HG02884 (cell line): ENCODE results near the gene LIPJ.

Experiments
- ATAC-seq: cut with Tn5 transposase; IDR thresholded peaks from one replicate; pipeline ENCODE4 v1.9.1; 2021; ENCODE audit warnings: mild to moderate bottlenecking, moderate library complexity; ENCODE audit not compliant: unreplicated experiment

Gene LIPJ

GRCh38 chr10:88594482-88594881 lies 7.9 kb downstream of the LIPJ start:
- no peak for ATAC-seq

DNA sequence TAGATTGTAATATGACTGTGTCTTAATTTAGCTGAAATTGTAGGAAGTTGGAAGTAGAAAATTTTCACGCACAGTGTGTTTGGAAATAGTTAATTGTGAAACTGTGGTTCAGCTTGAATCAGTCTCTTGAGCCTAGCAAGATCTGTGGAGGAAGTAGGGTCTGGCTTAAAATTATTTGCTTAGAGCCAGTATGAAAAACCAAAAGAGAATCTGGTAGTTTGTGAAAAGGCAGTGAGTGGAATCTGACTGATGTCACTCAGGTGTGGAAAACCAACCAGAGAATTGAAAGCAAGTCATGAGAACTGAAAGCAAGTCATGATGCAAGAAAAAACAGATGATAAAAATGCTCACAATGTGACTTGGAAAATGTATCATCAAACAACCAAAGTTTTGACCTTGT lies 11.5 kb downstream of the LIPJ start:
- peak; percentile 74 for ATAC-seq

DNA sequence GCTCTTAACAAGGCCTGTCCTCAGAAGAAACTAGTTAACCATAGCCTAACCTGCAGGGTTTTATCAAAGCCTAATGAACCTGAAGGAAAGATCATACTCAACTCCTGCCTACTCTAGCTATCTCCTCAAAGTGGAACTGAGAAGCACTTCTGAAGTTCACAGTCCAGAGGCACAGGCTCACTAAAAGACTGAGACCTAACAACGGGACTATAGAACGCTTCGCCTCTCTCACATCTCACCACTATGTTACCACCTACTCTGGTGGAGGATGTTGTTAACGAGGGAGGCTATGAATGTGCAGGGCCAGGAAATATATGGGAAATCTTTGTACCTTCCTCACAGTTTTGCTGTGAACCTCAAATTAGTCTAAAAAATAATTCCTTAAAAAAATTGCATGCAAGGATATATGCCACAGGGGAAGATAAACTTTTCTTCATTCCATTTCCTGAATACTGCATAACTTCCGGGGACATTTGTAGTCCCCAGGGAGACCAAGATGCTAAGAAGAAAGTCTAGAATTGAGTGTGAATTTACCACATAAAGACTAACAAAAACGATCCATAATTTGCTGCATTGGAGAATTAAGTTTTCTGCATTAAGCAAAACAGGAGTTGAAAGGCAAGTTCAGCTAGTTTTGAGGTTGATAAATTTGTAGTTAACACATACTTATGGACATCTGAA lies 21.6 kb downstream of the LIPJ start:
- no peak for ATAC-seq

- no peak for ATAC-seq
Measured at GRCh38 chr10:88608780-88609179, 22.2 kb downstream of the LIPJ start.

DNA sequence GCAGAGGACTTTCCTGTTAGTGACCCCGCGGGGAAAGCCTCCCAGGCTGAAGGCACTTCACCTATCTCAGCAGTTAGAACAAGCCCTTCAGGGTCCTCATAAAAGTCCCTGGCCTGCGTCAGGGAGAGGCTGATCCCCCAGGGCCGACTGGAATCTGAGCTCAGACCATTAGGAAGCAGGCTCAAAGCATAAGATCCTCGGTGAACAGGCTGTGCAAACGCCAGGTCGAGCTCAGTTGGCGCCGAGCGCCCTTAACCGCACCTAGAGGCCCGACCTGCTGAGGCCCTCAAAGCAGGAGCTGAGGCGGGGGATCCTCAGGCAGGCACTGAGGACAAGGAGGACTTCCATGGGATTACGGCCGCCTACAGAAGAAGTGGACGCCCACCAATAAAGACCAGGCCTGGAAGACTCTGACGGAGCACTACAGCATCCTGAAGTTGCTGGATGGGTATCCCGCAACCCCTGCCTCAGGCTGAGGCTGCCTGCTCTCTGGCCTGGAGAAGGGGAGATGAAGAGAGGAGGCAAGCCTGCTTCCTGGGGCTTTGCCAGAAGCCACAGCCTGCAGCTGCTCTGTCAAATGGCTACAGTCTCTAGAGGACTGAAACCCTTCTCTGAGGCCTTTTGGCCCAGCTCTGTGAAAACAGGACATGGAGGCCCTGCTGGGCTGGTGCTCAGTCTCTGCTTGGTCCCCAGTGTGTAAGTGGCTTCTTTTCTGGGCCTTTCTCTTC lies 29.9 kb downstream of the LIPJ start:
- ATAC-seq, result no peak

- ATAC-seq, result no peak
Measured at GRCh38 chr10:88617772-88618300, 31.3 kb downstream of the LIPJ start.

DNA sequence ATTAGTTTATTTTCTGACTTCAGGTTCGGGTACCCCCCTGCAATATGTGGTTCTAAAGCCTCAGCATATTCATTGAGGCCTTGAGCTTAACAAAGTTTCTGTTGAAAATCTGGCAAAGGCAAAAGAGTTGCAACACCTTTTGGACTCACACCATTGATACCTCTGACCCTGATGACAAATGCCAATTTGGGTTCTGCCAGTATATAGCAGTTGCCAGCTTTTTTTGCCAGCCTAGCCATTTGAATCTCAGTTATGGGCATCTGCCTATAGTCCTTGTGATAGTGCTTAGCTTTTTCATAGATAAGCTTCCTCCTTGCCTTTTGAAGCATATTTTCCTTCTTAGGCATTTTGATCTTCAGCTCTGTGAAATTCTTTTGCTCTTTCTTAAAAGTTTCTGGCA lies 31.9 kb downstream of the LIPJ start:
- no peak for ATAC-seq

GRCh38 chr10:88620441-88620840 lies 33.9 kb downstream of the LIPJ start:
- ATAC-seq, result no peak

- ATAC-seq, result no peak
Measured at GRCh38 chr10:88623835-88624234, 37.3 kb downstream of the LIPJ start.

DNA sequence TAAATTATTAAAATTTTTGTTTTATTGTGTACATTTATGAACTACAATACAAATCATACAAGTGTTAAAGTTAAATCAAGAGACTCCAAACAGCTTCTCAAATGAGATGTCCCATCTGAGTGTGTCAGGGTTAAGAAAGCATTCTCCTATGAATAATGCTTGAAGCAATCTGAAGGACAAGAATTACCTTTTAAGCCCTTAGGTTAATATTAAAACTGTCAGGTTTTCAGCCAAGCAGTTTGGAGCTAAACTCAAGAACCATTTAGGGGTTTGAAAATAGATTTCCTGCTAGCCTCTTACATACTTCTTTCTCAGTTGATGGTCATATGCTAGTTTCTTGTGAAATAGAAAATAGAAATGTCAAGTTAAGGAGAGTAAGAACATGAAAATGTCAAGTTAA lies 38.3 kb downstream of the LIPJ start:
- no peak for ATAC-seq

GRCh38 chr10:88640186-88640585 lies 53.6 kb downstream of the LIPJ start:
- ATAC-seq, result no peak

DNA sequence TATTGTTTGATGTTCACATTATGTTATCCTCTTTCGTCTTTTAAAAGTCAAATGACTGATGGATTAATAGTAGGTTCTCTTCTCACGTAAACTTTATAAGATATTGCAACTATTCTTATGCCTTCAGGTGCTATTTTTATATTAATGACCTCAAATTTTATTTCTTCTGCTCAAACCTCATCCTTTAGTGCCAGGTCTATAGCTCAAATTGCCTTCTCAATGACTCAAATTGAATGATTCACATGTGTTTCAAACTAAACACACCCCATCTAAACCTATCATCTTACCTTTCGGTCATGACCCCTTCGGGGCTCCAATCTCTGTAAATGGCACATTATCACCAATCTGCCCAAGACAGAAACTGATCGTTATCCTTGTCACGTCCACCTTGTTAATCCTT lies 55.6 kb downstream of the LIPJ start:
- no peak for ATAC-seq

DNA sequence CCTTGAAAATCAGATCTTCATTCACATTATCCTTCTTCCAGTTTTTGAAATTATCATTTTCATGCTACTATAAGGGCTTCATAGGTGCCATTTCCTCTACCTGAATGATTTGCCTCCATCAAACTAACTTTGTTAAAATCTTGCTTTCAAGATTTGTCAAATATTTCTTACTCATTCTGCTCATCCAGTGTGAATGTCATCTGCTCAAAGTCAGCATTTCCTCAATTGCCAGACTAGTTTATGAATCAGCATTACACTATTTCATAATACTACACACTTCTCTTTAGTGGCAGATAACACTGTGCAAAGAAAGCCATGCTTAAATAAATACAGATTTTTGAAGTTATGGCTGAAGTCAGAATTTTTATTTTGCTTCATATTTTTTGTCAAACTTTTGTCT lies 56.4 kb downstream of the LIPJ start:
- ATAC-seq, result no peak

DNA sequence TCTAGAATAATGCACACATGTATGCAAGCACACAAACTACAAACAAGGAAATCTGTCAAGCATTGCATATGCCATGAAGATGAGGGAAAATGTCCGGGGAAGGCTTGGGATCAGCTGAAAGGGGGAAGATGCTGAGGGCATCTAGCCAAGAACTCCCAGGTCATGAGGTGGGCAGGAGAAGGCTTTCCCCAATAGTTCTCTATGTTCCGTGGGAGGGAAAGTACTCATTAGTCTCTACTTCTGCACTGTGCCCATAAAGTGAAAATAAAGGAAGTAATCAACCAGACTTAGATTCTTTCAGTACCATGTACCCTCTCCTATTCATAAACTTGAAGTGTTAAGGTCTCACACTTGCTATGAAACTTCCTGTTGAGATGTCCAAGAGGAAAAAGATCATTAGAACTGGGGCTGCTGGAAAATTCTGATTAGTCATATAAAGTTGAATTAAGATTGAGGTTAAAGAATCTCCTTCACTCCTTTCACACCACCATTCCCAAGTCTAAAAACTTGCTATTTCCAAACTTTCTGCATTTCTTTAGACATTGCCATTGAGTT lies 60.6 kb downstream of the LIPJ start:
- no peak for ATAC-seq

- no peak for ATAC-seq
Measured at GRCh38 chr10:88651101-88651551, 64.6 kb downstream of the LIPJ start.

GRCh38 chr10:88652616-88653015 lies 66.1 kb downstream of the LIPJ start:
- ATAC-seq, result no peak
